HG02970 (cell line): ENCODE measurements around the gene BCL2L12.
"Not testable (repeated sequence)": the region's sequence is repeated elsewhere in the genome, so short reads cannot be mapped to it uniquely, and the experiment has no call there.

Experiments used
- ATAC-seq: cut with Tn5 transposase; IDR thresholded peaks from one replicate; pipeline ENCODE4 v1.9.1; 2021; ENCODE audit warnings: mild to moderate bottlenecking, moderate library complexity, moderate number of reproducible peaks; ENCODE audit not compliant: unreplicated experiment, low FRiP score

BCL2L12 gene

GRCh38 chr19:49704888-49705642, 39.3 kb downstream of the BCL2L12 start:
- no peak for ATAC-seq

GRCh38 chr19:49705919-49706318, 40.2 kb downstream of the BCL2L12 start:
- no peak for ATAC-seq

DNA sequence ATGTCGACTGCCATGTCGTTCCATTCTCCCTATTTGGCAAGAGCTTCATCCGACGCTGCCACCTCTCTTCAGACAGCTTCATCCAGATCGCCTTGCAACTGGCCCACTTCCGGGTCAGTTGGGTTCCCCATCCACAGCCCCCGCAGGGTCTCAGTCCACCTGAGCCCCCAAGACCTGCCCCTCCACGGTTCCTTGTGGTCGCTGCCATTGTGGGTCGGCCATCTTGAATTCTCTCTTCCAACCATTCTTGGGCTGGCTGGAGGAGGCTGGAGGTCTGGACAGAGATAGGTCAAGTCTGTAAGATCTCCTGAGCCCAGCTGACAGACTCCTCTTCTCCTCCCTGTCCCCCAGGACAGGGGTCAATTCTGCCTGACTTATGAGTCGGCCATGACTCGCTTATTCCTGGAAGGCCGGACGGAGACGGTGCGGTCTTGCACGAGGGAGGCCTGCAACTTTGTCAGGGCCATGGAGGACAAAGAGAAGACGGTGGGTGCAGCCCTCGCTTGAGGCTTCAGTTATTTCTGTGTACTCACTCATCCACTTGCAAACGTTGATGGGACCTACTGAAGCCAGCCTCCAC, 44.7 kb downstream of the BCL2L12 start:
- ATAC-seq = no peak

DNA sequence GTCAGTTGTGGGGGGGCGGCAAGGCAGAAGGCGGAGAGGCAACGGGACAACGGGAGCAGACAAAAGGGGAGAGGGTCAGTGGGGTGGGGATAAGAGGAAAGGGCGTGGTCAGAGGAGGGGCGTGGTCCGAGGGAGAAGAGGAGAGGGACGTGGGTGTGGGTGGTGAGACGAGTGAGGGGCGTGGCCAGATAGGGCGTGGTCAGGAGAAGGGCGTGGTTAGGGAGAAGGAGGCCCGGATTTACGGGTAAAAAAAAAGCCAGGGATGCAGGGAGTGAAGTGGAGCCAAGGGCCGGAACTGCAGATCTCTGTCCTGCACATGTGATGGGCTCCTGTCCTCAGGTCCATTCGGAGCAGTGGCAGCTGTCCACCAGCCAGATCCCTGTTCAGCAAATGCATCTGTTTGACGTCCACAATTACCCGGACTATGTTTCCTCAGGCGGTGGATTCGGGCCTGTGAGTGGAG, 46.7 kb downstream of the BCL2L12 start:
- no peak for ATAC-seq

DNA sequence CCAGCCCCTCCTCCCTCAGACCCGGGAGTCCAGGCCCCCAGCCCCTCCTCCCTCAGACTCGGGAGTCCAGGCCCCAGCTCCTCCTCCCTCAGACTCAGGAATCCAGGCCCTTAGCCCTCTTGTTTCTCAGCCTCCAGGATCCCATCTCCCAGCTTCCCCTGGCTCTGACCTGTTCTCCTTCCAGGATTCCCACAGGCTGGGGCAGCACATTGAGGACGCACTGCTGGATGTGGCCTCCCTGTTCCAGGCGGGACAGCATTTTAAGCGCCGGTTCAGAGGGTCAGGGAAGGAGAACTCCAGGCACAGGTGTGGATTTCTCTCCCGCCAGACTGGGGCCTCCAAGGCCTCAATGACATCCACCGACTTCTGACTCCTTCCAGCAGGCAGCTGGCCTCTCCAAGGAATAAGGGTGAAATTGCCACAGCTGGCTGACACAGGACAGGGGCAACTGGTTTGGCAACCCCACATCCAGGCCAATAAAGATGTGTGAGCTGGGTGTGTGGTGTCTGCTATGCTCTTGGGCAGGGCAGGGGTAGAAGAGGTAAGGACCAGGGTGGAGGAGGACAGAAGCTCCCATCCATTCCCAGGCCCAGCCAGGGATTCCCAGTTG, 47.6 kb downstream of the BCL2L12 start:
- no peak for ATAC-seq

DNA sequence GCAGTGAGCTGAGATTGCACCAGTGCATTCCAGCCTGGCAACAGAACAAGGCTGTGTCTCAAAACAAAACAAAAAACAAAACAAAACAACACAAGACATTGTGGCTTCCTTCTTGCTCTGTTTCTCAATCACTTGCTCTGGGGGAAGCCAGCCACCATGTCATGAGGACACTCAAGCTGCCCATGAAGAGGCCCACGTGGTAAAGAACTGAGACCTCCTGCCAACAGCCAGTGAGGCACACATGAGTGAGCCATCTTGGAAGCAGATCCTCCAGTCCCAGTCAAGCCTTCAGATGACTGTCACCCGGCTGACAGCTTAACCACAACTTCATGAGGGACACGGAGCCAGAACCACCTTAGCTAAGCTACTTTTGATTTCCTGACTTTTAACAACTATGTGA, 50.4 kb downstream of the BCL2L12 start:
- ATAC-seq = no peak

- no peak for ATAC-seq
These were observed 52.8 kb downstream of the BCL2L12 start for GRCh38 chr19:49718511-49718910.

DNA sequence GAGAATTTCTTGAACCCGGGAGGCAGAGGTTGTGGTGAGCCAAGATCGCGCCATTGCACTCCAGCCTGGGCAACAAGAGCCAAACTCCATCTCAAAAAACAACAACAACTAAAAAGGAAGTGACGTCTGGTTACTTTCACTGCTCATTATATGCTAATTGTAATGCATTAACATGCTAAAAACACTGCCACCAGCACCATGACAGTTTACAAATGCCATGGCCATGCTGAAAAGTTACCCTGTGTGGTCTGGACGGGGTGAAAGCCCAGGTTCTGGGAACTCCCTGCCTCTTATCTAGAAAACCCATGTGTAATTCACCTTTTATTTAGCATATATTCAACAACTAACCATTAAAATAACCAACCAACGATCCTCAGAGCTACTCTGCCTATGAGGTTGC, 53.3 kb downstream of the BCL2L12 start:
- no peak for ATAC-seq

- not testable (repeated sequence) for ATAC-seq
These were observed 53.7 kb downstream of the BCL2L12 start for GRCh38 chr19:49719420-49719819.
